SU-DHL-6 (cell line): ENCODE results near the gene CELSR1.

ENCODE experiments used
- EZH2phosphoT487 ChIP-seq: fragments of 200-600 bp; sonication (generic), shearing (Covaris generic); conservative IDR thresholded peaks from 2 replicates; pipeline ENCODE4 v1.6.1; 2018; ENCODE audit warnings: mild to moderate bottlenecking, antibody characterized with exemption, low read length, moderate library complexity, mixed read lengths
- TF ChIP-seq, protein P1 (sequence below): fragments of 200-600 bp; sonication (generic); IDR thresholded peaks from one replicate; pipeline ENCODE4 v1.5.1; 2017; ENCODE audit warnings: antibody characterized with exemption, mild to moderate bottlenecking, low read length, moderate library complexity; ENCODE audit not compliant: insufficient read depth, poor library complexity, severe bottlenecking

- TF ChIP-seq, protein P1, sequence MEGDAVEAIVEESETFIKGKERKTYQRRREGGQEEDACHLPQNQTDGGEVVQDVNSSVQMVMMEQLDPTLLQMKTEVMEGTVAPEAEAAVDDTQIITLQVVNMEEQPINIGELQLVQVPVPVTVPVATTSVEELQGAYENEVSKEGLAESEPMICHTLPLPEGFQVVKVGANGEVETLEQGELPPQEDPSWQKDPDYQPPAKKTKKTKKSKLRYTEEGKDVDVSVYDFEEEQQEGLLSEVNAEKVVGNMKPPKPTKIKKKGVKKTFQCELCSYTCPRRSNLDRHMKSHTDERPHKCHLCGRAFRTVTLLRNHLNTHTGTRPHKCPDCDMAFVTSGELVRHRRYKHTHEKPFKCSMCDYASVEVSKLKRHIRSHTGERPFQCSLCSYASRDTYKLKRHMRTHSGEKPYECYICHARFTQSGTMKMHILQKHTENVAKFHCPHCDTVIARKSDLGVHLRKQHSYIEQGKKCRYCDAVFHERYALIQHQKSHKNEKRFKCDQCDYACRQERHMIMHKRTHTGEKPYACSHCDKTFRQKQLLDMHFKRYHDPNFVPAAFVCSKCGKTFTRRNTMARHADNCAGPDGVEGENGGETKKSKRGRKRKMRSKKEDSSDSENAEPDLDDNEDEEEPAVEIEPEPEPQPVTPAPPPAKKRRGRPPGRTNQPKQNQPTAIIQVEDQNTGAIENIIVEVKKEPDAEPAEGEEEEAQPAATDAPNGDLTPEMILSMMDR: no peak
- TF ChIP-seq EZH2phosphoT487: no peak
These were observed 37.1 kb upstream of the CELSR1 start for GRCh38 chr22:46574438-46574992.
